MG63 (cell line): ENCODE results near the gene PPL. TPM values are rescaled to one million over a fixed set of nuclear protein-coding genes. Genes with fewer than 3 reads are reported as not detected.
"Not testable (repeated sequence)": the region's sequence is repeated elsewhere in the genome, so short reads cannot be mapped to it uniquely, and the experiment has no call there.

Source experiments
- DNase-seq: peaks from one replicate; pipeline ENCODE4 v3.0.0-alpha.2; 2020
- H3K27me3 ChIP-seq: fragments of 250-450 bp; sonication (Bioruptor Pico); 2 replicates; pipeline ENCODE4 v1.5.1; 2020; ENCODE audit warnings: mild to moderate bottlenecking, moderate library complexity
- H3K36me3 ChIP-seq: fragments of 250-450 bp; sonication (Bioruptor Pico); 2 replicates; pipeline ENCODE4 v1.5.1; 2020; ENCODE audit warnings: mild to moderate bottlenecking, moderate library complexity
- H3K4me3 ChIP-seq: fragments of 250-450 bp; sonication (Bioruptor Pico); 2 replicates; pipeline ENCODE4 v1.5.1; 2020; ENCODE audit warnings: mild to moderate bottlenecking, moderate library complexity
- H3K9me3 ChIP-seq: fragments of 250-450 bp; sonication (Bioruptor Pico); 2 replicates; pipeline ENCODE4 v1.5.1; 2020; ENCODE audit warnings: mild to moderate bottlenecking, moderate library complexity
- total RNA-seq: library from RNA; depleted of rRNA; stranded (reverse); fragments of >200 nt; shearing (Covaris generic); gene quantifications from 2 replicates; pipeline ENCODE4 v1.2.3, GENCODE V29; 2014; ENCODE audit warnings: low replicate concordance; rRNA removed

PPL gene, protein sequence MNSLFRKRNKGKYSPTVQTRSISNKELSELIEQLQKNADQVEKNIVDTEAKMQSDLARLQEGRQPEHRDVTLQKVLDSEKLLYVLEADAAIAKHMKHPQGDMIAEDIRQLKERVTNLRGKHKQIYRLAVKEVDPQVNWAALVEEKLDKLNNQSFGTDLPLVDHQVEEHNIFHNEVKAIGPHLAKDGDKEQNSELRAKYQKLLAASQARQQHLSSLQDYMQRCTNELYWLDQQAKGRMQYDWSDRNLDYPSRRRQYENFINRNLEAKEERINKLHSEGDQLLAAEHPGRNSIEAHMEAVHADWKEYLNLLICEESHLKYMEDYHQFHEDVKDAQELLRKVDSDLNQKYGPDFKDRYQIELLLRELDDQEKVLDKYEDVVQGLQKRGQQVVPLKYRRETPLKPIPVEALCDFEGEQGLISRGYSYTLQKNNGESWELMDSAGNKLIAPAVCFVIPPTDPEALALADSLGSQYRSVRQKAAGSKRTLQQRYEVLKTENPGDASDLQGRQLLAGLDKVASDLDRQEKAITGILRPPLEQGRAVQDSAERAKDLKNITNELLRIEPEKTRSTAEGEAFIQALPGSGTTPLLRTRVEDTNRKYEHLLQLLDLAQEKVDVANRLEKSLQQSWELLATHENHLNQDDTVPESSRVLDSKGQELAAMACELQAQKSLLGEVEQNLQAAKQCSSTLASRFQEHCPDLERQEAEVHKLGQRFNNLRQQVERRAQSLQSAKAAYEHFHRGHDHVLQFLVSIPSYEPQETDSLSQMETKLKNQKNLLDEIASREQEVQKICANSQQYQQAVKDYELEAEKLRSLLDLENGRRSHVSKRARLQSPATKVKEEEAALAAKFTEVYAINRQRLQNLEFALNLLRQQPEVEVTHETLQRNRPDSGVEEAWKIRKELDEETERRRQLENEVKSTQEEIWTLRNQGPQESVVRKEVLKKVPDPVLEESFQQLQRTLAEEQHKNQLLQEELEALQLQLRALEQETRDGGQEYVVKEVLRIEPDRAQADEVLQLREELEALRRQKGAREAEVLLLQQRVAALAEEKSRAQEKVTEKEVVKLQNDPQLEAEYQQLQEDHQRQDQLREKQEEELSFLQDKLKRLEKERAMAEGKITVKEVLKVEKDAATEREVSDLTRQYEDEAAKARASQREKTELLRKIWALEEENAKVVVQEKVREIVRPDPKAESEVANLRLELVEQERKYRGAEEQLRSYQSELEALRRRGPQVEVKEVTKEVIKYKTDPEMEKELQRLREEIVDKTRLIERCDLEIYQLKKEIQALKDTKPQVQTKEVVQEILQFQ (N-terminal part only)
- 0.07 and 0.36 TPM in 2 replicates for total RNA-seq

DNA sequence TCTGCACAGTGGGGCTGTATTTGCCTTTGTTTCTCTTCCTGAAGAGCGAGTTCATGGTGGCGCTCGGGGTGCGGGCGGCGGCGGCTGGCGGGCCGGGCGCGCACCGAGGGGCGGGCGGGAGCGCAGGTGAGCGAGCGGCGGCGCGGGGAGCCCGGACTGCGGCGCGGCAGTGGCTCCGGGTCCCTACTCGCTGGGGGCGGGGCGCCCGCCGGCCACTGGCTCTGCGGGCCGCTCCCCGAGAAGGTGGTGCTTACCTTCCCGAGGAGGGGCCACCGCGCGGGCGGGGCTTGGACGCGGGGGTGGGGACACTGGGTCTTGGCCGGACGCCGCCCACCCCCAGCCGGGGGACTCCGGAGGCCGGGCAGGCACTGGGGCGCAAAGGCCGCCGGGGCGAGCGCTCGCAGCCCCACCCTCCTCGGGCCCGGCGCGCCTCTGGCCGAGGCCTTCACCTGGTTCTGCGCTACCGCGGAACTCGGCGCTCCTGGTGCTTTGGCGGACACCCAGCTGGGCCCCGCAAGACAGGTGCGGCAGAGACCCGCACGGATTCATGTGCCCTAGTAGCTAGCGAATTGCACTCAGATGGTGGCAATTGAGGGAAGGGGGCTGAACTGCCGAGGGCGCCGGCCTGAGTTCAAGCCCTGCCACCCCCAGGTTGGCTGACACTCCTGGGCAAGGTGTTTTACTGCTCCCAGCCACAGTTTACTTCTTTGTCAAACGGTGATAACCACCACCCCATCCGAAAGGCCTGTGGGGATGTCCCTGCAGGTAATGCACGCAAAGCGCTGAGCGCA lies at the start of gene PPL:
PPL (minus strand) TSS at position 158 of the 791 bp plus-strand sequence; CDS start at position 55, 103 bp downstream.
- Histone ChIP-seq H3K9me3 (no peaks in the 10 kb centered on the region), H3K27me3 (no peaks in the 10 kb centered on the region), H3K4me3 (no peak within 1 kb of the TSS), H3K36me3 (no peaks in the 10 kb centered on the region)
- no peak for DNase-seq

DNA sequence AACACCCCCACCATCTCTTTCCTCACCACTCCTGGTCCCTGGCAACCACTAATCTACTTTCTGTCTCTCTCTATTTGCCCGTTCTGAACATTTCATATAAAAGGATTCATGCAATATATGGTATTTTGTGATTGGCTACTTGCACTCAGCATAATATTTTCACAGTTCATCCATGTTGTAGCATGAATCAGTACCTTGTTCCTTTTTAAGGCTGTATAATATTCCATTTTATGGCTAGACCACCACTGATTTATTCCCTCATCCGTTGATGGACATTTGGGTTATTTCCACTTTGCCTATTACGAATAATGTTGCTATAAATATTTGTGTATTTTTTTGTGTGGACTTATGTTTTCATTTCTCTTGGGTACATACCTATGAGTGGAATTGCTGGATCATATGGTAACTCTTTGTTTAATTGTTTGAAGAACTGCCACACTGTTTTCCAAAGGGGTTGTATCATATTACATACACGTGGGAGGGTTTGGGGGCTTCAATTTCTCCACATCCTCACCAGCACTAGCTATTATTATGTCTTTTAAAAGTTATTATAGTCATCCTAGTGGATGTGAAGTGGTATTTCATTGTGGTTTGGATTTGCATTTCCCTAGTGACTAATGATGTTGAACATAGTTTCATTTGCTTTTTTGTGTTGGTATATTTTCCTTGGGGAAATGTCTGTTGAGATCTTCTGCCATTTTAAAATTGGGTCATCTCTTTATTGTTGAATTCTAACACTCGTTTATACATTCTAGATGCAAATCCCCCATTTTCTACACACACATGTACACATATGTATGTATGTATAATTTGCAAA lies 47.4 kb upstream of the PPL start:
- no peak overlapping the region for H3K4me3 ChIP-seq
- H3K27me3 ChIP-seq: peaks cover 39% of the 10 kb centered on the region
- no peaks in the 10 kb centered on the region for H3K36me3 ChIP-seq
- peaks cover 2% of the 10 kb centered on the region; the same call in 1 of the 2 replicates for H3K9me3 ChIP-seq
- DNase-seq: no peak

DNA sequence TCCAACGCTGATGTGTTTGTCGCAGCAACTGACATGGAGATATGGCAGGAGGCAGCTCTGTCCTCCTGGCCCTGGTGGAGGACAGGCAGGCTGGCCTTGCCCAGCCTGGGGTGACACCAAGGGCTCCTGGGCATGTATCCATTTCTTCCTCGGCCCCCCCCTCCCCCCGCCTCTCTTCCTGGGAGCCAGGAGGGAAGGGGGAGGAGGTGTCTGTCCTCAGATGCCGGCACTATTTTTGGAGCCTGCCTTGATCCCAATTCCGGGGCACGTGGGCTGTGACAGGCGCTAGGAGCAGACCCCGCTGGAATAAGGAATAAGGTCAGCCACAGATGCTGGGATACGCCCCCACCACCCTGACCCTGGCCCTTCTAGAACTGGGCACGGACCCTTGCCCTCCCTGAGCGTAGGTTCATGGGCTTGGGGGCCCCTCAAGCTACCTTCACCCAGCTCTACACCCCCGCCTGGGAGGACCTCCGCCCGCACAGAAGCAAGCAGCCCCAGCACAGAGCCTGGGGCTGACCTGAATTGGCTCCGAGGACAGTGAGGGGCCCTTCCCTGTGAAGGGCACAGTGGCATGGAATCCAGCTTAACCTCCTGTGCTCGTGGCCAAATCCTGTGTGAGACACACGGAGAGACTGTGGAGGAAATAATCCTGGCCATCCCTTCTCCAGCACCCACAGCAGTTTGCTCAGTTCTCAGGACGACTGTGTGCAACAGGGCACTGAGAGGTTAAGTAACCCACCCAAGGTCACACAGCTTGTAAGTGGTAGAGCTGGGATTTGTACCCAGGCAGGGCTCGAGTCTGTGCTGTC lies 45.3 kb upstream of the PPL start:
- no peak for DNase-seq
- Histone ChIP-seq H3K4me3 (no peak overlapping the region), H3K36me3 (no peaks in the 10 kb centered on the region), H3K27me3 (peaks cover 22% of the 10 kb centered on the region), H3K9me3 (peaks cover 2% of the 10 kb centered on the region; the same call in 1 of the 2 replicates)

DNA sequence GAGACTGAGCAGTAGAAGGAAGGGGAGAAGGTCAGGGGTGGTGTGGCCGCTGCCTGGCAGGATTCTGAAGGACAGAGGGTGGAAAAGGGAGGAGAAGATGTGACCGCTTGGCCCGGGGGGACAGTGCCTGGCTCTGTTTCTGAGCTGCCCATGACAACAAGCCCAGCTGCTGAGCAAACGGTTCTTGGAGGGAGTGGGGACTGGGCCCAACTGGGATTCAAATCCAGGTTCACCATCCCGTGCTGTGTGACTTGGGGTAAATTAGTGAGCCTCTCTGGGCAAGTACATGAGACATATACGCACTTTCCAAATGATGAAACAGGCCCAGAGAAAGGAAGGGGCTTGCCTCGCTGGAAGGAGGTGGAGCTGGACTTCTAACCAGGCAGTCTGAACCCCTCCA lies 44.5 kb upstream of the PPL start:
- Histone ChIP-seq H3K9me3 (peaks cover 1% of the 10 kb centered on the region; the same call in 1 of the 2 replicates), H3K36me3 (no peaks in the 10 kb centered on the region), H3K27me3 (peaks cover 14% of the 10 kb centered on the region), H3K4me3 (no peak overlapping the region)
- DNase-seq: no peak

DNA sequence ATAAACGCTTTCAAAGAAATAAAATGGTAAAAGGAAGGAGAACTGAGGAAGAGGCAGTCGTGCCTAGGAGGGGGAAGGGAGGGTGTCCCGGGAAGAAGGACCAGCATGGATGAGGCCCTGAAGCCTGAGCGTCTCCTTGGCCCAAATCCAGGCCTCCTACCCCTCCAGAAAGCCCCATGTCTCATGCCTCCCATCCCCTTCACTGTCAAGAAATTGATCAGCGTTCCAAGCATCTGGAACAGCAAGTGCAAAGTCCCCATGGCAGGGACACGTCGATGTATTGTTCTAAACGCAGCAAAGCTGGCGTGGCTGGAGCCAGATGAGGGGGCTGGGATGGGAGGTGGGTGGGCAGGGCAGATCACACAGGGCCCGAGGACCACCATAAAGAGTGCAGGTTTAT lies 43.7 kb upstream of the PPL start:
- peaks cover 7% of the 10 kb centered on the region for H3K27me3 ChIP-seq
- DNase-seq: no peak
- no peaks in the 10 kb centered on the region for H3K36me3 ChIP-seq
- no peak overlapping the region for H3K4me3 ChIP-seq
- H3K9me3 ChIP-seq: no peaks in the 10 kb centered on the region

DNA sequence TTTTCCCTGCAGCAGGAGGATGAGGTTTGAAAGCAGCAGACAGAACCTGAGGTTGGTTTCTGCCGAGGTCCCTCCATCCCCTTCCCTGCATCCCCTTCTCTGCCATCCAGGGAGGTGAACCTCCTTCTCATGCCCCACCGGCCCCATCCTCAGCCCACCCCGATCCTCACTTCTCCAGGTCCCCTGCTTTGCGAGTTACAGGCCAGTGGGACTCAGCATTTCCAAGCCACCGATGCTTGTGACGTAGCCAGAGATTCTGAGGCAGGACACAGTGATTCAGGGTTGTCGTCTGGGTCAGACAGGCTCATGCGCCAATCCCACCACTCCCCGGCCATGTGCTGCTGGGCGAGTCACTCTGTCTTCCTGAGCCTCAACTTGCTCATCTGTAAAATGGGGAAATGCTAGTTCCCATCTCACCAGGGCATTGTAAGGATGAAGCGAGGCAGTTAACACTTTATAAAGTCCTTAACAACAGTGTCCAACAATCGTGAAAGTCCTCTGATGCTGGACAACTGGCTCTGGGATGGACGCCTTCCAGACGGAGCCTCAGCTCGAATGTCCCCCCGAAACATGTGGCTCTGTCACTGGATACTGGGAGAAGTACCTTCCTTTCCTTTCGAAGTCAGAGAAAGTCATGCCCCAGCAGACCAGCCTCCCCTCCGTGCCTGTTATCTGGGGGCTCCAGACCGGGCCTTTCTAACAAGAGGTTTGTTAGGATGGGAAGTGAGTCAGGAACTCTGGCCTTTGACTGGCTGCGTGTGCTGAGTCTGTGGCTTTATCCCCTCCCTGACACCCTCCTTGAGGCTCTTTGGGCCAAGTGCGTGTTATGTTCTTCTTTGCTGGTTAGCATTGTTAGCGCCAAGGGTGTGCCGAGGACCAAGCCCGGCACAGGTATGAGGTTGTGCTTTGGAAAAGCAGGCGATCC lies 43.0 kb upstream of the PPL start:
- H3K4me3 ChIP-seq: no peak overlapping the region
- peaks cover 8% of the 10 kb centered on the region for H3K27me3 ChIP-seq
- no peak for DNase-seq
- no peaks in the 10 kb centered on the region for H3K9me3 ChIP-seq
- H3K36me3 ChIP-seq: no peaks in the 10 kb centered on the region

DNA sequence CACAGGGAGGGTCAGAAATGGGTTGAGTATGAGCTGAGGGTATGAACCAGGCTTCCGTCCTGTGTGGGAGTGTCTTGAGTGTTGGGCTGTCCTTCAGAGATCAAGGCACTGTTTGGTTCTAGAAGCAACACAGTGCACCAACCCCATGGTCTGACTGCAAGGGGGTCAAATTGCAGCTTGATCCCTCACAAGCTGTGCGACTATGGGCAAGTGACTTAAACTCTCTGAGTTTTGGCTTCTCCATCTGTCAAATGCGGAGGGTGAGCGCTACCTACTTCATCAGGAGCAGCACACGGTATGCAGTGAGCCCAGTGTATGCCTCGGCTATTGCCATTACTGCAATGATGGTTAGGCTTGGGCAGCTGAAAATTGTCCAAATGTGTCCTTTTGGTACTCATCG lies 42.2 kb upstream of the PPL start:
- Histone ChIP-seq H3K27me3 (peaks cover 12% of the 10 kb centered on the region), H3K9me3 (no peaks in the 10 kb centered on the region), H3K36me3 (no peaks in the 10 kb centered on the region), H3K4me3 (no peak overlapping the region)
- DNase-seq: no peak

DNA sequence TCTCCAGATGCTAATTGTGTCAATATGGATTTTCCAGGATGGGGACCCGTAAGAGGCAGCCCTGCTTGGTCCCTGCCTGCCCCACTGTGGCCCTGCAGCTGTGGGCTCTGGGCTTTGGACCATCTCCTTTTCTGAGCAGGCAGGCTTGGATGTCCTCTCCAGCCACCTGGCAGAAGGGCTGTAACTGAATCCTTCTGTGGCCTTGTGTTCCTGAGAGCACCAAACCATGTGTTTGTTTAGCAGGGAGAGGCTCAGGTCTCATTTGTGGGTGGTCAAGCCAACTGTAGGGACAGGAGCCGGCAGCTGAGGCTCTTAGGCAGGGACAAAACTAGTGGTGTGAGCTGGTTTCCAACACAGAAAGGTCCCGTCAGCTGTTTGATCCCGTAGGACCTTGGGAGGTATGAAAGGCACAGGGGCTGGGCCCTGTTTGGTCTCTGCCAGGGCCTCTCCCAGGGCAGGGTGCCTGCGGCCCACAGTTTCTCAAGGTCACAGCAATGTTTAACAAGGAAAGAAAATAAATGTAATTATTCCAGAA lies 39.7 kb upstream of the PPL start:
- H3K36me3 ChIP-seq: no peaks in the 10 kb centered on the region
- no peak for DNase-seq
- H3K4me3 ChIP-seq: no peak overlapping the region
- no peaks in the 10 kb centered on the region for H3K9me3 ChIP-seq
- H3K27me3 ChIP-seq: peaks cover 20% of the 10 kb centered on the region

DNA sequence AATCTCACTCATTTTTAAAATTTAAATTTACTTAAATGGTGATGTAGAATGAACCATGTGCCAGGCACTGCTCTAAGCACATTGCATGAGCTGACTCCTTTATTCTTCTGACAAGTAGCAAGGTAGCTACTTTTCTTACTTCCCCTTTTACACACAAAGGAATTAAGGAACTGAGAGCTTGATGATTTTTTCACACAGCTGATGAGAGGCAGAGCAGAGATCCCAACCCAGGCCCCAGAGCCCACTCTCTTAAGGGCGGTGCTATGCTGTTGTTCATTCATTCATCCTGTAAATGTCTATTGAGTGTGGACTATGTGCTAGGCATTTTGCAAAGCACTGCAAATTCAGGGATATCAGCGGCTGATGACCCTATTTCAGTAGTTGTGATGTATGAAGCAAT lies 39.1 kb upstream of the PPL start:
- H3K4me3 ChIP-seq: no peak overlapping the region
- no peak for DNase-seq

DNA sequence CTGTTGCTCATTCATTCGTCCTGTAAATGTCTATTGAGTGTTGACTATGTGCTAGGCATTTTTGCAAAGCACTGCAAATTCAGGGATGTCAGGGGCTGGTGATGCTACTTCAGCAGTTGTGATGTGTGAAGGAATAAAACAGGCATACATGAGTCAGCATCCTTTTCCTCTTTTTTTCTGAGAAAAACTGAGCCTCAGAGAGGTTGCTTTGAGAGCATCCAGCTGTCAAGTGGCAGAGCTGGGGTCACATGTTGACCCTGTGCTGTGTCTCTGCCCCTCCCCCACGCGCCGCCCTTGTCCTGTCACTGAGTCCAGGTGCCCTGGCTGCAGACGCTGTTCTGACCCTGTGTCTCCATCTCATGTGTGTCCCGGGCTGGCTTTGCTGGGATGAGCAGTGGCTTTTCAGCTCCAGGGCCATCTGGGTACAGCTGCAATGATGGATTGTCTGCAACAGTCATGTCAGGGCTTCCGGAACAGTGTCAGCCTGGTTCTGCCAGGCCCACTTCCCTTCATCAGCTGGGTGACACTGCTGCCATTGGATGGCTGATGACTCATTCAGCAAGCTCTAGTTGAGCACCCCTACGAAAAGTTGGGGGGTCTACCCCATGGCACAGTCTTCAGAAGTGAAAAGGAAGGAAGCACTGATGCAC lies 36.1 kb upstream of the PPL start:
- DNase-seq: no peak
- Histone ChIP-seq H3K36me3 (no peaks in the 10 kb centered on the region), H3K9me3 (no peaks in the 10 kb centered on the region)

More for the DNA sequence above, 39.1 kb upstream of the PPL start:
- Histone ChIP-seq H3K36me3 (no peaks in the 10 kb centered on the region), H3K27me3 (peaks cover 26% of the 10 kb centered on the region), H3K9me3 (no peaks in the 10 kb centered on the region)

DNA sequence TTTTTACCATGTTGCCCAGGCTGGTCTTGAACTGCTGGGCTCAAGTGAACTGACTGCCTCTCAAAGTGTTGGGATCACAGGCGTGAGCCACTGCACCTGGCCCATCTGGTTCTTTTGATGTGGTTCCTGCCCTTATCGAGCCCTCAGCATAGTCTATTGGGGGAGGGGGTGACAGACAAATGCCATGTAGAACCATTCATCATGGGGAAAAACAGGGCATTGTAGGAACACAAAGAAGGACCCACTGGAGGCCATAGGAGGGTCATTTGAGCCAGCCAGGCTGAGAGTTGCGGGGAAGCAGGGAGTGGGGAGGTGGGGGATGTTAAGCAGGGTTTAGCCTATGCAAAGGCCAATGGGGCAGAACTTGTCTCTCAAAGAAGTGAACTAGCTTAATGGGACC lies 33.1 kb upstream of the PPL start:
- peaks cover 32% of the 10 kb centered on the region for H3K27me3 ChIP-seq
- no peak overlapping the region for H3K4me3 ChIP-seq
- no peak for DNase-seq
- H3K9me3 ChIP-seq: no peaks in the 10 kb centered on the region
- no peaks in the 10 kb centered on the region for H3K36me3 ChIP-seq

More for the DNA sequence above, 36.1 kb upstream of the PPL start:
- H3K4me3 ChIP-seq: no peak overlapping the region
- peaks cover 33% of the 10 kb centered on the region for H3K27me3 ChIP-seq

DNA sequence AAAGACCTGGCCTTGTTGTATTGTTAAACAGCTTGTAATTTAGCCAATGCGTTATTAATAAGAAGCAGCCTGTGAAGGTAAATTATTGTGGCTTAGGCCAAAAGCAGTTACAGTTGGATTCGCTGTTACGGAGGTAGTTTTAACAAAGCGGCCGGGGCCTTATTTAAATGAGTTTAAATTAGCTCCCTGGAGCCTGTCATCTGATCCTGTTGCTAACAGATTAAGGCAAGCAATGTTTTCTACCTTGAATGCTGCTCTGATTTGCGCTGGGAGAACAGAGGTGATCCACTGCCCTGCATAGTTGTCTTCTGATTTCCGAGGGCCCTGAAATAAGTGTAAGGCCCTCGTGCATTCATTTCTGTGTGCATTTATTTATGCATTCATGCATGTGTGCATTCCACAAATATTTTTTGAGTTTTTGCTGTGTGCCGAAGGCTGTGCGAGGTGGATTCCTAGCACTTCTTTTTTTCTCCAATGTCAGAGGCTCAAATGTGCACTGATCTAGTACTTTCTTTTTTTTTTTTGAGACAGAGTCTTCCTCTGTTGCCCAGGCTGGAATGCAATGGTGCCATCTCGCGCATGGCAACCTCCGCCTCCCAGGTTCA lies 32.0 kb upstream of the PPL start:
- Histone ChIP-seq H3K9me3 (no peaks in the 10 kb centered on the region), H3K27me3 (peaks cover 27% of the 10 kb centered on the region), H3K36me3 (no peaks in the 10 kb centered on the region), H3K4me3 (no peak overlapping the region)
- no peak for DNase-seq

DNA sequence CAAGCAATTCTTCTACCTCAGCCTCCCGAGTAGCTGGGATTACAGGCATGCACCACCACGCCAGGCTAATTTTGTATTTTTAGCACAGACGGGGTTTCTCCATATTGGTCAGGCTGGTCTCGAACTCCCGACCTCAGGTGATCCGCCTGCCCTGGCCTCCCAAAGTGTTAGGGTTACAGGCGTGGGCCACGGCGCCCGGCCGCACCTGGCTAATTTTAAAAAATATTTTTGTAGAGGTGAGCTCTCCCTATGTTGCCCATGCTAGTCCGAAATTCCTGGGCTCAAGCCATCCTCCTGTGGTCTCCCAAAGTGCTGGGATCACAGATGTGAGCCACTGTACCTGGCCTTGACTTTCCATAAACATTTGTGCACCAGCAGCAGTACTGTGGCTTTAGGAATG lies 31.3 kb upstream of the PPL start:
- DNase-seq, H3K9me3 ChIP-seq, H3K4me3 ChIP-seq, H3K36me3 ChIP-seq: not testable (repeated sequence)
- H3K27me3 ChIP-seq: peaks cover 27% of the 10 kb centered on the region
